Nephron progenitor cell (in vitro differentiated cells): Measurements from ENCODE around the gene OPN1MW3.
"Not testable (repeated sequence)": the region's sequence is repeated elsewhere in the genome, so short reads cannot be mapped to it uniquely, and the experiment has no call there.

ENCODE experiments used
- DNase-seq: peaks from one replicate; pipeline ENCODE4 v3.0.0; 2021
- H3K27ac Mint-ChIP-seq: 2 replicates; pipeline ENCODE4 v1.8.0; 2021; ENCODE audit warnings: mild to moderate bottlenecking, moderate library complexity, mixed read lengths
- H3K27me3 Mint-ChIP-seq: 2 replicates; pipeline ENCODE4 v1.8.0; 2021; ENCODE audit warnings: mild to moderate bottlenecking, low read depth, mixed read lengths; ENCODE audit not compliant: poor library complexity
- H3K36me3 Mint-ChIP-seq: 2 replicates; pipeline ENCODE4 v1.8.0; 2021; ENCODE audit warnings: low read depth, mixed read lengths
- H3K4me1 Mint-ChIP-seq: 2 replicates; pipeline ENCODE4 v1.8.0; 2021; ENCODE audit warnings: mixed read lengths
- H3K4me3 Mint-ChIP-seq: 2 replicates; pipeline ENCODE4 v1.8.0; 2021; ENCODE audit warnings: mild to moderate bottlenecking, moderate library complexity, mixed read lengths
- H3K9me3 Mint-ChIP-seq: 2 replicates; pipeline ENCODE4 v1.8.0; 2021; ENCODE audit warnings: mild to moderate bottlenecking, moderate library complexity, mixed read lengths

The OPN1MW3 gene

GRCh38 chrX:154257282-154257681 is at the start of gene OPN1MW3:
Gene OPN1MW3 (plus strand): TSS chrX:154257582. CDS start chrX:154257620, 38 bp downstream.
- not testable (repeated sequence) for H3K4me3 Mint-ChIP-seq, H3K4me1 Mint-ChIP-seq, H3K27ac Mint-ChIP-seq, H3K9me3 Mint-ChIP-seq, DNase-seq, H3K36me3 Mint-ChIP-seq, H3K27me3 Mint-ChIP-seq

- not testable (repeated sequence) for H3K27me3 Mint-ChIP-seq, H3K9me3 Mint-ChIP-seq, DNase-seq, H3K4me3 Mint-ChIP-seq, H3K4me1 Mint-ChIP-seq, H3K27ac Mint-ChIP-seq, H3K36me3 Mint-ChIP-seq
These were observed 47.5 kb upstream of the OPN1MW3 start for GRCh38 chrX:154209670-154210418.

DNA sequence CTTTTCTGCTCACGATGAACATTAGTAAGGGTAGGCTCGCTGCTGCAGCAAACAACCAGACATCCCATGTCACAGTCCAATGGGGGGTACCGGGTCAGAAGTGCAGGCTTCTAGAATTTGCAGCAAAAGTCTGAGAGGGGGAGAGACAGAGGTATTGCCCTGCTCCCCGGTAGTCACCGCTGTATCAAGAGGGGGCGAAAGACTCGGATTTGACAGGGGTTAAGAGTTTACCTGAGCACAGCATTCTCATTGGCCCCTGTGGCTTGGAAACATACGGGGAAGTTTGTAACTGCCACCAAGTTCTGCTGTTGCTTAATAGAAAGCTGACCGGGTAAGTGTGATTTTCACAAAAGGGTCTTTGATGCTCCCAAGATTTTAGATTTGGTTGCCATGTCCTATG is 46.3 kb upstream of the OPN1MW3 start:
- not testable (repeated sequence) for H3K9me3 Mint-ChIP-seq, H3K4me3 Mint-ChIP-seq, H3K4me1 Mint-ChIP-seq

DNA sequence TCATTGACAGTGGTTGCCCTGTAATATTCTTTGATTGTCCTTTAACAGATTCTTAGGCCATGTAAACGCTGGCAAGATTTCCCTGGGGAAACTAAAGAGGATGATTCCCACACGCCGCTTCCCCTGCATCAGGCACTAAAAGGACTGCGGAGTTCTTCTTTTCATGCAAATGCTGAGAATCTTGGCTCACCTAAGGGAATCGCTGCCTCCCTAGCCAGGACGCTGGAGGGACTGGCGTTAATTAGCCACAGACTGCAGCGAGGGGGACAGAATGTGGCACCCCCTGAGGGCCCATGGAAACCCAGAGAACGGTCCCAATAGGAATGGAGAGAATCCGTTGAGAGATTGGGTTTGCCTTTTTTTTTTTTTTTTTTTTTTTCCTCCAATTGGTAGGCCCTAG is 45.9 kb upstream of the OPN1MW3 start:
- not testable (repeated sequence) for H3K4me1 Mint-ChIP-seq, H3K27ac Mint-ChIP-seq, H3K9me3 Mint-ChIP-seq, DNase-seq, H3K36me3 Mint-ChIP-seq, H3K4me3 Mint-ChIP-seq, H3K27me3 Mint-ChIP-seq

More for the DNA sequence above, 46.3 kb upstream of the OPN1MW3 start:
- not testable (repeated sequence) for H3K36me3 Mint-ChIP-seq, DNase-seq, H3K27ac Mint-ChIP-seq, H3K27me3 Mint-ChIP-seq

DNA sequence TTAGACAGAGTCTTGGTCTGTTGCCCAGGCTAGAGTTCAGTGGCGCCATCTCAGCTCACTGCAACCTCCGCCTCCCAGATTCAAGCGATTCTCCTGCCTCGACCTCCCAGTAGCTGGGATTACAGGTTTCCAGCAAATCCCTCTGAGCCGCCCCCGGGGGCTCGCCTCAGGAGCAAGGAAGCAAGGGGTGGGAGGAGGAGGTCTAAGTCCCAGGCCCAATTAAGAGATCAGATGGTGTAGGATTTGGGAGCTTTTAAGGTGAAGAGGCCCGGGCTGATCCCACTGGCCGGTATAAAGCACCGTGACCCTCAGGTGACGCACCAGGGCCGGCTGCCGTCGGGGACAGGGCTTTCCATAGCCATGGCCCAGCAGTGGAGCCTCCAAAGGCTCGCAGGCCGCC is 37.9 kb upstream of the OPN1MW3 start, which contains the start of gene OPN1MW2:
OPN1MW2 (plus strand) TSS at position 301 of the 400 bp plus-strand sequence; CDS start at position 361, 60 bp downstream.
- H3K9me3 Mint-ChIP-seq, DNase-seq, H3K4me1 Mint-ChIP-seq, H3K27me3 Mint-ChIP-seq, H3K36me3 Mint-ChIP-seq, H3K27ac Mint-ChIP-seq, H3K4me3 Mint-ChIP-seq: not testable (repeated sequence)

GRCh38 chrX:154225292-154225691 is 32.1 kb upstream of the OPN1MW3 start:
- not testable (repeated sequence) for H3K4me1 Mint-ChIP-seq, DNase-seq, H3K27ac Mint-ChIP-seq, H3K27me3 Mint-ChIP-seq, H3K9me3 Mint-ChIP-seq, H3K4me3 Mint-ChIP-seq, H3K36me3 Mint-ChIP-seq

DNA sequence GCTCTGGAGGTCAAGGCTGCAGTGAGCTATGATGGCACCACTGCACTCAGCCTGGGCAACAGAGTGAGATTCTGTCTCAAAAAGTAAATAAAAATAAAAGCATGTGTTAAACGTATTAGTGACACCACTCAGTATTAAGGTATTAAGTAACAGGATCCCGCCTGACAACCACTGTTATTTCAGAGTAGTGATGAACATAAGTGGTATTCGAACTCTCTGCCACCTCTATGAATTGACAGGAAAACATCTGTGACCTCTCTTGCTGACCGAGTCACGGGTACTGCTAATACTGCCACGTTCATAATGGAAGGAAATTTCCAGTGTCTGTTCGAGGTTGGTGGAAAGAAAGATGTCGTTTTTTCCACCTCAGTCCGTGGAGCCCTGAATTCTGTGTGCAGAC is 30.7 kb upstream of the OPN1MW3 start:
- H3K4me3 Mint-ChIP-seq, H3K27ac Mint-ChIP-seq, H3K27me3 Mint-ChIP-seq, H3K9me3 Mint-ChIP-seq, H3K36me3 Mint-ChIP-seq, H3K4me1 Mint-ChIP-seq, DNase-seq: not testable (repeated sequence)

DNA sequence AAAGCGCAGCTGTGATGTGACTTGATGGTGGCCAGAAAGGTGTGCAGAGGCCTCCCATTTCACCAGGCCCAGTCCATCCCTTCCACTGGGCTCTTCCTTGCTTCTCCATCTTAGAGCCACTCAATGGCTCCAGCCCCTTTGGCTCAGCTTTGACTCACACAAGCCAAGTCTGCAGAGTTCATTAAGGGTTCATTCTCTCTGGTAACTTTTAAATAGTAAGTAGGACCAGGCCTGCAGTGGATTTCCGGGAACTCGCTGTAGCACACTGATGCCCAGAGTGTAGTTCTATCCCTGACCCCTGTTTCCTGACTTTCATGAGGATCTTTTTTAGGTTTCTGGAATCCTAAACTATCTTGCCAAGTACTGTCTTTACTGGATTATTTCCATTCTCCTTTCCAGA is 25.9 kb upstream of the OPN1MW3 start:
- not testable (repeated sequence) for DNase-seq, H3K4me1 Mint-ChIP-seq, H3K36me3 Mint-ChIP-seq, H3K27ac Mint-ChIP-seq, H3K9me3 Mint-ChIP-seq, H3K27me3 Mint-ChIP-seq, H3K4me3 Mint-ChIP-seq

- H3K36me3 Mint-ChIP-seq, H3K9me3 Mint-ChIP-seq, DNase-seq, H3K27me3 Mint-ChIP-seq, H3K27ac Mint-ChIP-seq, H3K4me3 Mint-ChIP-seq, H3K4me1 Mint-ChIP-seq: not testable (repeated sequence)
These were observed 23.8 kb upstream of the OPN1MW3 start for GRCh38 chrX:154233620-154234019.

GRCh38 chrX:154238939-154239559 is 18.3 kb upstream of the OPN1MW3 start:
- H3K9me3 Mint-ChIP-seq, result peaks cover 13% of the 10 kb centered on the region
- not testable (repeated sequence) for H3K27ac Mint-ChIP-seq, H3K4me3 Mint-ChIP-seq, H3K4me1 Mint-ChIP-seq, H3K36me3 Mint-ChIP-seq, DNase-seq, H3K27me3 Mint-ChIP-seq

DNA sequence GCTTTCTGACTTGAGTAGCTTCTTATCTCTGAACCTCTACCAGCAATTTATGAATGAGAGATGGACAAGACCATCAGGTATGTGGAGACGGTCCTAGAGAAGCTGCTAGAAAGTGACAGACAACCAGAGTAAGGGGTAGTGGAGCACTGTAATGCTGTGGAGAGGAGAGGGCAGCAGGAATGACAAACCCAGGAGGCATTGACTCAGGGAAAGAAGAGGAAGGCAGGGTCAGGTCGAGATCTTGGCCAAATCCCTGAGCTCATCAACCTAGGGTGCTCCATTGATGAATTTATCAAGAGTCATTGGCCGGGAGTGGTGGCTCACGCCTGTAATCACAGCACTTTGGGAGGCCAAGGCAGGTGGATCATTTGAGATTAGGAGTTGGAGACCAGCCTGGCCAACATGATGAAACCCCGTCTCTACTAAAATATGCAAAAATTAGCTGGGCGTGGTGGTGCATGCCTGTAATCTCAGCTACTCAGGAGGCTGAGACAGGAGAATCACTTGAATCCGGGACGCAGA is 17.3 kb upstream of the OPN1MW3 start:
- H3K4me3 Mint-ChIP-seq, H3K27ac Mint-ChIP-seq, H3K4me1 Mint-ChIP-seq, DNase-seq, H3K27me3 Mint-ChIP-seq, H3K36me3 Mint-ChIP-seq: not testable (repeated sequence)
- H3K9me3 Mint-ChIP-seq, result peaks cover 13% of the 10 kb centered on the region

GRCh38 chrX:154247377-154248045 is 9.9 kb upstream of the OPN1MW3 start:
- not testable (repeated sequence) for DNase-seq, H3K27me3 Mint-ChIP-seq, H3K4me1 Mint-ChIP-seq, H3K36me3 Mint-ChIP-seq, H3K9me3 Mint-ChIP-seq, H3K4me3 Mint-ChIP-seq, H3K27ac Mint-ChIP-seq

GRCh38 chrX:154248076-154248475 is 9.3 kb upstream of the OPN1MW3 start:
- H3K4me3 Mint-ChIP-seq, H3K9me3 Mint-ChIP-seq, H3K27me3 Mint-ChIP-seq, H3K4me1 Mint-ChIP-seq, H3K27ac Mint-ChIP-seq, DNase-seq, H3K36me3 Mint-ChIP-seq: not testable (repeated sequence)

DNA sequence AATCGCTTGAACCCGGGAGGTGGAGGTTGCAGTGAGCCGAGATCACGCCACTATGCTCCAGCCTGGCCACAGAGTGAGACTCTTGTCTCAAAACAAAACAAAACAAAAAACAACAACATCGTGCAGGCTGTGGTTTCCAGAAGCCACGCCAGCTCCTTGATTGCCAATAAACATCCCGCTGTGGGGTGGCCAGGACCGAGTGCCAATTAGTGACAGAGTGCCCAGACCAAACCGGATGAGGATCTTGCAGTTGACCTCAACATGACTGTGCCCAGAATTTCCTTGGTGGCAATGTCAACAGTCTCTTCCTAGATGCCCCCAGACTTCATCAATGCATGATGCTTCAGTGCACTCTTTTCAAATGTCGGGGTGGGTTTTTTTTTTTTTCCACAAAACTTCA is 1.3 kb downstream of the OPN1MW3 start:
- H3K27me3 Mint-ChIP-seq, H3K4me1 Mint-ChIP-seq, H3K9me3 Mint-ChIP-seq, H3K27ac Mint-ChIP-seq, DNase-seq, H3K4me3 Mint-ChIP-seq, H3K36me3 Mint-ChIP-seq: not testable (repeated sequence)
